SW 1271 (cell line): ENCODE results near the gene IL1RAPL1.

ENCODE experiments used
- DNase-seq, 2 experiments: peaks; one replicate each; lab custom pipeline; 2025; lab: John Stamatoyannopoulos, UW

IL1RAPL1 gene

GRCh38 chrX:28586981-28587551, at the start of gene IL1RAPL1:
Gene IL1RAPL1, plus strand, starts transcription at chrX:28587446.
- no peak for DNase-seq

- DNase-seq, result no peak
Observed at GRCh38 chrX:28542791-28543190, 44.5 kb upstream of the IL1RAPL1 start.

- no peak for DNase-seq
Observed at GRCh38 chrX:28549838-28550237, 37.4 kb upstream of the IL1RAPL1 start.

DNA sequence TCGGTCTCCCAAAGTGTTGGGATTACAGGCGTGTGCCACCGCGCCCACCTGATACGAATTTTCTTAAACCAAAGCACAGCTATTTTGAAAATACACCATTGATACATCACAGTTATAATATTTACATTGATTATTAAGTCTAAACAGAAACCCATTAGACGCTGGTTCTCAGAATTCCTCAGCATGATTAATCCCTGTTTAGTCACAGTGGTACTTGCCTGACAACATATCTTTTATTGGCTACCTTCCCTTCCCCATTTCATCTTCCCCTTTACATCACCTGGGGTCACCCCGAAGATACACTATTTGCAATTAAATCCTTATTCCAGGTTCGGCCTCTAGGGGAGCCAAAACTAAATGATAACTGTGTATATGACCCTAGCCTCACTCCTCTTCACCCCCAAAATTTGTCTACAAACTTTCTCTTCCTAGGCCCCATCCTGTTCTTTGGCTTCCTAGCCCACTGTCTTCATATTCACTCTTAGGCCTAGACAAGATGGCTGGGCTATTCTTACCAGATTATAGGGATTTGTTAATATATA, 36.8 kb upstream of the IL1RAPL1 start:
- DNase-seq, result no peak

GRCh38 chrX:28552322-28552721, 34.9 kb upstream of the IL1RAPL1 start:
- no peak for DNase-seq

GRCh38 chrX:28552882-28553829, 34.1 kb upstream of the IL1RAPL1 start:
- DNase-seq, result no peak

DNA sequence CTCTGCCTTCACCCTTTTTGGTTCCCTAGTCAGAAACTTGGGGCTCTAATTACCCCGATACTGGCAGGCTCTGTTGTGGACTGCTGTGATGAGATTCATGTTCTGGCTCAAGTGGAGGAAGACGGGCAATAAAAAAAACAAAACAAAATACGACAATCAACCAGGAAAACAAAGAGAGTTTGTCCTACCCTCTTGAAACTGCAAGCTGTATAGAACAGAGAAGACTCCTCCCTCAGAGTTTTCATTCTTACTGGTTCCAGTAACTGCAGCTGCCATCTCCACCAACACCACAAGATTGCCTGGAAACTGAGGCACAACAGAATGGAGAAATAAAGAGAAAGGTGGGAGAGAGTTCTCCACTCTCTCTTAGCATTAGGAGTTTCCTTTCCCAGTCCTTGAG, 11.1 kb upstream of the IL1RAPL1 start:
- DNase-seq, result no peak

DNA sequence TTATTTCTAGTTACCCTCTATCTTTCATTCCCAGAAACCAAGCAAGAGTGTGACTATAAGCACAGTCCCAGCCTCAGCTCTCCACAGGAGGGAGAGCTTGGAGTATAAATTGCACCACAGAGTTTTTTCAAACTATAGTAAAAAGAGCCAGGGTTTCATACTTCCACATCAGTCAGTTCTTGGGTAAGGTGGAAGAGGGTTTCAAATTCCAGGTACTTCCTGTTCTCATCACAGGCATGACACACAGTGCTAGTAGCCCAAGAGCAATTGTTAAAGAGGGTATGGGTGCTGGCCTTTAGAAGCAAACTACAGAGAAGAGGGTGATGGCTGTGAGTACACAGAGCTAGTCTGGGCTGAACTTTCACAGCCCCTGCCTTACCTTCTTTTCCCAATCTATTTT, 5.7 kb upstream of the IL1RAPL1 start:
- no peak for DNase-seq

GRCh38 chrX:28582511-28582910, 4.7 kb upstream of the IL1RAPL1 start:
- no peak for DNase-seq

GRCh38 chrX:28584025-28584424, 3.2 kb upstream of the IL1RAPL1 start:
- no peak for DNase-seq

DNA sequence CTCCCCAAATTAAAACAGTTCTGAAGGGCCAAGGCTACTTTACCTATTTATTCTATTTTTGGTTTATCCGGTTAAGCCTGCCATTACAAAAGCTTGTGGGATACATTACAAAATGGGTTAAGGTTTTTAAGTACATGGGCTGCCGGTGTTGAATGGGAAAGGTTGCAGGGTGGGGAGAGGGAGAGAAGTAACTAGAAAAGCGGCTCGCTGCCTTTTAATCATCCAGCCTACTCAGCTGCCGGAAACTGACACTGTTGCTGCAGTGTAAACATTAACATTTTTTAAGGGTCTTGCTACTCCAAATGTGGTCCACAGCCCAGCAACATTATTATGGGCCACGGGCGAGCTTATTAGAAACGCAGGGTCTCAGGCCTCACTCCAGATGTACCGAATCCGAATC, 1.5 kb upstream of the IL1RAPL1 start:
- no peak for DNase-seq

DNA sequence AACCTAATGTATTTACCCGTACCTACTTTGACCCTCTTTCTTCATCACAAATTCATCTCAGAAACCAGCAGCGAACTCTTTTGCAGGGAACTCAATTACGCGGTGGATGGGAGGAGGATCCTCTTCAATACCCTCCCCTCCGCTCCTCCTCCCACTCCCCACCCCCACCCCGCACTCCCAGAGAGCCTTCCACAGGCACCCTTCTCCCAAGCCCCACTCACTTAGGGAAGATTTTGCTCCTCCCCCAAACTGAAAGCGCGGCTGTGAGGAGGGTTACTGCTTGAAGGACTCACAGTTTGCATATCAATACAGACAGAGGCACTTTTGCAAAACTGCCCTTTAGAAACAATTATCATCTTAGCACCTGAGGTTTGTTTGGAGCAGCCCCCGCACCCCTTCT, 960 bp upstream of the IL1RAPL1 start:
- DNase-seq, result no peak

DNA sequence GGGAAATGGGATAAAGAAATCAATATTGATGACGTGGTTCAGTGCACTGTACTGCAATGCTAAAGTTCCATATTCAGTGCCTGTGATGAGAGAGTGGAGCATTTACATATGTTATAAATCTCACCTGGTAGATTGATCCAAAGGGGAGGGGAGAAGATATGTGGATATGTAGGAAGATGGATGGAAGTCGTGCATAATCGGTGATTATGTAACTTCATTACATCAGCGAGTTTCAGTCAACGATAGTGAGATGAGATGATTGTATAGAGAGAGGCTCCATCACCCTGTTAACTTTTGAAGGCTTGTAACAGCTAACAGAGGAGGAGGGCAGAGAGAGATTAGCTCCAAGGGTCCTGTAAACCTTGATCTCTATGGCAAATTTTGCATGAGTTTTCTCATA, 1.8 kb downstream of the IL1RAPL1 start:
- no peak for DNase-seq

DNA sequence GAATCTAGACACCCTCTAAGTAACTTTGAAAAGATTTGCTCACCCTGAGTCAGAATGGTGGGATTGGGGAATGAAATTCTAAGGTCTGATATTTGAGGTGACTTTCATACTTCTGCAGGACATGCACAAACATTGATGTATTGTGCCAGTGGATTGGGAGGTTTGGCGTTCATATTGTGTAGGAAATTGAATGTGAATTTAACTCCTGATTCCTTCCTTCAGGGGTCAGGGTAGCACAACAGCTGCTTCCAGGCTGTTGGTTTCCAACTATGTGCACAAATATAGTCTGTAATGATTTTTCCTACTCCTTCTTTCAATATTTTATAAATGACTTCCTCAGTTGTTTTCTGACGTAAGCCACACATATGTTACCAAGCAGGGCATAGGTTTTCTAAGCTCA, 3.1 kb downstream of the IL1RAPL1 start:
- DNase-seq, result no peak

GRCh38 chrX:28591542-28591941, 4.3 kb downstream of the IL1RAPL1 start:
- DNase-seq, result no peak

DNA sequence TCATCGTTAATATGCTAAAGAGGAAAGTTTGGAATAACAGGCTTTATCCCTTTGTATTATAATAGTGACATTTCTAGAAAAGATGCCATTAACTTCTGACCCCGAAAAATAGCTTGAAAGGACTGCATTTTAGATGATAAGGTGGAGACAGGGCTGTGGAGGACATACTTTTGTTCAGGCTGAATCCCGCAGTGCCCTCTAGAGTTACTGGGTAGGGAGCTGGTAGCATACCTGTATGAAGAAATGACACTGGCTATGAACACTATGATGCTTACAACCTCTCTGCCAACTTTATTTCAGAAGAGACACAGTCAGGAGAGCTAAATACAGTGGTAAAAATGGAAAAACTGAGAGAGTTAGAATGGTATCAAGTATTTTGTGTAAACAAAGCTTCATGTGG, 8.1 kb downstream of the IL1RAPL1 start:
- DNase-seq, result no peak

GRCh38 chrX:28599957-28600356, 12.7 kb downstream of the IL1RAPL1 start:
- DNase-seq, result no peak

- DNase-seq, result no peak
Observed at GRCh38 chrX:28609003-28609402, 21.8 kb downstream of the IL1RAPL1 start.

- no peak for DNase-seq
Observed at GRCh38 chrX:28609917-28610613, 22.8 kb downstream of the IL1RAPL1 start.

DNA sequence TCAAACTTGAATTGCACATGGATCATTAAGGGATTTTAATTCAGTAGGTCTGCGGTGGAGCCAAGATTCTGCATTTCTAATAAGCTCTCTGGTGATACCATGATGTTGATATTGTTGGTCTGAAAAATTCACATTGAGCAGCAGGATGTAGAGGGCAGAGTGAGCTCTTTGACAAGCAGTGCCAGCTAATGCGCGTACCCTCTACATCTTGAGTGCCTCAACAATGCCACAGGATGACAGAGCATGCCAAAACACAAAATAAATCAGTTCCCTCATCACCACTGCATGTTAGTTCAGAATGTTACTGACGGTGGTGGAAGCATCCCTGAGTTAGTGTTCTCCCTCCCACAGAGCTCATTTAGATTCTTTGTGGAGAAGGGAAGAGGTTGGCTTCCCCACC, 23.5 kb downstream of the IL1RAPL1 start:
- DNase-seq, result no peak

- DNase-seq, result no peak
Observed at GRCh38 chrX:28613558-28613957, 26.3 kb downstream of the IL1RAPL1 start.

DNA sequence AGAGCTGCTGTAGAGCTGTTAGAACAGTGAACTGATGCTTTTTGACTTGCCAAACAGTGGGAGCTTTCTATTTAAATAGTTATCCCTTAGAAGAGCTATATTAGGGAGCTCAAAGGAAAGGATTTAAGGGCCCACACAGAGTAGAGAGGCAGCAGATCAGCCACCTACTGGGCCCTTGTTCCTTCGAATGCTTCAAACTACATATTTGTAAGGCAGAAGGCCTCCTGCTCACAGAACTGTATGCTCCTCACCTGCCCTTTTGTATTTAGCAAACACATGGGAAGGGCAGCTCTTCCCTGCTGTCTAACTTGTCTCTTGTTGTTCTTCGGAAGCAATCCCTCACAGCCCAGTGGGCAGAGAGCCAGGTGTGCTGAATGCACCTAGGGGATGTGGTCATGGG, 38.0 kb downstream of the IL1RAPL1 start:
- DNase-seq, result no peak

DNA sequence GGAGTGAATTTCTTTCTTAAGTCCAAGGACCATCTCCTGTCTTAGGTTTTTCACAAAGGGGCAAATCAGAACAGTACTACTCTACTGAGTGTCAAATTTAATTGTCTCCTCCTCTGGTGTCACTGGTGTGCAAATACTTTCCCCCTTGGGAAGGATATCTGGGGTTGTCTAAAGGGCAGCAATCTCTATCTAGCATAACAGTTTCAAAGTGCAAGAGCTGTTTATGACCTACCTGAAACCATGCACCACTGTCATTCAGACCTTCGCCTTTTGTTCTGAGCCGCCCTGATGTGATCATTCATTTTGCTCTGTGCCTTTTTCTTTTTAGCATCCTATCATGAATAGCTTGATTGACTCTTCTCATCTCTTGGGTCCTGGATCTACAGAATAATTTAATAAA, 39.3 kb downstream of the IL1RAPL1 start:
- no peak for DNase-seq
